ENCODE data around the gene MDH1. TPM values are rescaled to one million over a fixed set of nuclear protein-coding genes. Genes with fewer than 3 reads are reported as not detected.

MDH1 gene
- total and polyA plus RNA-seq, 3 donors from 2014 or later, result 134 to 180 (median 154) TPM

- no peaks in the 10 kb centered on the region for H3K9me3 ChIP-seq
- H3K27me3 ChIP-seq, result no peaks in the 10 kb centered on the region
- H3K36me3 ChIP-seq (ENCODE audit: low read depth, missing control alignments), result no peaks in the 10 kb centered on the region
- no peaks in the 10 kb centered on the region for H3K4me1 ChIP-seq
- 58 to 78% methylated on average over 4 of the region's 4 CpGs for WGBS, 2 donors
- intact Hi-C loops (cut with DNase I; ENCODE audit: low total_unique reads), result no loop called here
- TF ChIP-seq POLR2A (IDR thresholded peaks at IDR 0.05) (no peak), CTCF (IDR thresholded peaks at IDR 0.05) (no peak)
- no peak overlapping the region for H3K27ac ChIP-seq
- no peak for DNase-seq
- no peak overlapping the region for H3K4me3 ChIP-seq
Measured at GRCh38 chr2:63651861-63652651, 63.3 kb downstream of the MDH1 start.

GRCh38 chr2:63652652-63652985, 63.9 kb downstream of the MDH1 start:
- no peaks in the 10 kb centered on the region for H3K36me3 ChIP-seq (ENCODE audit: low read depth, missing control alignments)
- H3K9me3 ChIP-seq, result no peaks in the 10 kb centered on the region
- H3K4me3 ChIP-seq, result no peak overlapping the region
- DNase-seq, result no peak
- TF ChIP-seq CTCF (IDR thresholded peaks at IDR 0.05) (no peak), POLR2A (IDR thresholded peaks at IDR 0.05) (no peak)
- 46 to 50% methylated on average over 2 of the region's 2 CpGs for WGBS, 2 donors
- no peak overlapping the region for H3K27ac ChIP-seq
- no peaks in the 10 kb centered on the region for H3K4me1 ChIP-seq
- H3K27me3 ChIP-seq, result no peaks in the 10 kb centered on the region
- intact Hi-C loops (cut with DNase I; ENCODE audit: low total_unique reads), result no loop called here

GRCh38 chr2:63654959-63655358, 66.2 kb downstream of the MDH1 start:
- H3K27ac ChIP-seq, result no peak overlapping the region
- 86 to 88% methylated on average over 1 of the region's 1 CpG for WGBS, 2 donors
- no peak for DNase-seq
- no peaks in the 10 kb centered on the region for H3K27me3 ChIP-seq
- no peak overlapping the region for H3K4me3 ChIP-seq
- H3K9me3 ChIP-seq, result no peaks in the 10 kb centered on the region
- no peaks in the 10 kb centered on the region for H3K4me1 ChIP-seq
- TF ChIP-seq CTCF (IDR thresholded peaks at IDR 0.05), result no peak
- no peak for TF ChIP-seq POLR2A (IDR thresholded peaks at IDR 0.05)
- intact Hi-C loops (cut with DNase I; ENCODE audit: low total_unique reads), result no loop called here
- H3K36me3 ChIP-seq (ENCODE audit: low read depth, missing control alignments), result no peaks in the 10 kb centered on the region

Other genes with a start within 250 kb of the MDH1 start
- 10 to 100 TPM; 20.1 to 23.5 TPM for gene WDPCP, start 486 bp upstream of the MDH1 start, total RNA-seq
- gene WDPCP, start 486 bp upstream of the MDH1 start, polyA plus RNA-seq (ENCODE audit: insufficient read depth, low read depth, low replicate concordance), result 8.3 TPM